Measurements from ENCODE around the gene RPP38.

The RPP38 gene

DNA sequence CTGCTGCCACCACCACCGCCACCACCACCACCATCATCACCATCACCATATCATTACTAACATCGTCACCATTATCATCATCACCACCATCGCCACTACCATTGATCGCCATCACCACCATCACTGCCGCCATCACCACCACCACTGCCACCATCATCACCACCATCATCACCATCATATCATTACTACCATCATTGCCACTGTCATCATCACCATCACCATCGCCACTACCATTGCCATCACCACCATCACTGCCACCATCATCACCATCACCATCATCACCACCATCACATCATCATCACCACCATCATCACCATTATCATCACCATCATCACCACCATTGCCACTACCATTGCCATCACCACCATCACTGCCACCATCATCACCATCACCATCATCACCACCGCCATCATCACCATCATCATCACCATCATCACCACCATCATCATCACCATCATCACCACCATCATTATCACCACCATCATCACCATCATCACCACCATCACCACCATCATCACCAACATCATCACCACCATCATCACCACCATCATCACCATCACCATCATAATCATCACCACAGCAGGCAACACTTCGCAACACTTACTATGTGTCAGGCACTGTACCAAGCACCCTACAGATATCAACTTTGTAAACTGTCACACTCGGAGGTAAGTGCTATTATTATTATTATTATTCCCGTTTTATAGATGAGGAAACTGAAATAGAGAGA lies 52.1 kb downstream of the RPP38 start:
- FAIRE-seq, result no peak
- no peak for DNase-seq (ENCODE audit: insufficient read length, low spot score)

DNA sequence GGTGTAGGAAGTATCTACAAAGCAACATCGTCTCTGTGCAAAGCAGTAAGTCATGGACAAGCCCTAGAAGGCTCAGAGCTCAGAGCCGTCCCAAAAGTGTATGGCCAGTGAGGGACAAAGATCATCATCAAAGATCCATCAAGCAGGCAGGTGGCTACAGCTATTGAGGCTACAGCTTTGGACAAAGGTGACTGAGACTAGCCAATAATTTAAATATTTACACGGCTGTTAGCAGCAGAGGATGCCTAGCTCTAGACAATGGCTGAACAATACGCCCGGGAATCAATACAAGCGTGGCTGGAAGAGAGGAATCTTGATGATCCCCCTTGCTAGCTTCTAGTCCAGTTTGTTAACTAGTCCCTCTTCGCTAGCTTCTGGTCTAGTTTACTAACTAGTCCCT lies 53.4 kb downstream of the RPP38 start:
- DNase-seq (ENCODE audit: insufficient read length, low spot score), result no peak
- FAIRE-seq, result no peak

DNA sequence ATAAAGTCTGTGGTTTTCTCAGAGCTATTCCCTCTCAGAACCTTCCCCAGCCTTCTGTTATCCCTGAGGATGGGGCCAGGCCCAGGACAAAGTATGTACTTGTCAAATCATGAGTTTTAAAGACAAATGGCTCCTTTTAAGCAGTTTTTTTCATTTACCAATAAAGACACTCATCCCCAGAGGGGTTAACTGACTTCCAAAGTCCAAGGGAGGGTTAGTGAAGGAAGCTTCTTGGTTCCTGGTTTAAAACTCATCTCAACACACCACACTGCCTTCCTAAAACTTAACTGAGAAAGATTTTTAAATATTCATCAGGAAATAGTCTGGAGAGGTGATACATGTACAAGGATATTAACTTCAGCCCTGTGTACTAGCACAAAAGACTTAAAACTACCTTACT lies 55.4 kb downstream of the RPP38 start:
- FAIRE-seq (no peak), DNase-seq (ENCODE audit: insufficient read length, low spot score) (no peak)

Data from GM19239 (cell line).